Myocyte (in vitro differentiated cells): ENCODE data around the gene TNFAIP2. TPM values are rescaled to one million over a fixed set of nuclear protein-coding genes. Genes with fewer than 3 reads are reported as not detected.

Experiments
- DNase-seq: peaks from one replicate; pipeline ENCODE4 v3.0.0-alpha.2; 2012; ENCODE audit warnings: low read depth
- total RNA-seq: library from RNA; depleted of rRNA; stranded (reverse); fragments of >200 nt; gene quantifications from 2 replicates; pipeline ENCODE4 v1.2.3, GENCODE V29; 2014

The TNFAIP2 gene
- total RNA-seq, 1 donor from 2014 or later, result 76.6 TPM

DNA sequence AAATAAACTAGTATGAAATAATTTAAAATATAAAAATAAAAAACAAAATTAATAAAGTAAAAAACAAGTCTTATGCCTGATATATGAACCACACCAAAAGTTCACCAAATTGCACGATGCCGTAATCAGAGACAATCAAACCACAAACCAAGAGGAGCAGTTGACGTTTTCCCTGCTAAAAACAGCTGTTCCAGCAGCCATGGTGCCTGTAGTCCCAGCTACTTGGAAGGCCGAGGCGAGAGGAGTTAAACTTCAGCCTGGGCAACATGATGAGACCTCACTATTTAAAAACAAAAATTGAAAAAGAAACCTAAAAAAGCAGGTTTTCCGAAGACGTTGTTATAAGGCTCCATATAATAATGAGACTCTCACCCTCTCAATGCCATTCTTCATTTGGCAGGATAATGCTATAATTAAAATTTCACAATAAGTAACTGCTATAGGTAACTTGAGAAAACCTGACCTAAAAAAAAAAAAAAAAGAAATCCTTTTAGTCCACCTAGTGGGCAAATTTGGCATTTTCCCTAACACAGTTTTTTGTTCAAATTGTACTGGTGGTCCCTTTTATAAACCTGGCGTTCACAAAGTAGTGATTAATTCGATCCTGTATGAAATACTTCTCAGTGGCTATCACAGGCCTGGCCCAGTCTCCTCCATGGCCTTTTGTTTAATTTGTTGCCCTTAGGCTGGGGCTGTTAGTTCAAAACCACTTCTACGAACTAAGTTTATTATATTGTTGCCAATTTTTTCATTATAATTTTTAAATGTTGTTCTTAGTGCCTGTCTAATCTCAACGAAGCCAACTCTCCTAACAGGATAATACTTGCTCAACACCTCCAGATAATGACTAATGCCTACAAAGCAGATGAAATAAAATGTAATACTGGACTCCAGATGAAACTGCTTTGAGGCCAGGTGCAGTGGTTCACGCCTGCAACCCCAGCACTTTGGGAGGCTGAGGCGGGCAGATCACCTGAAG is 62.1 kb downstream of the TNFAIP2 start:
- peak; percentile 87 for DNase-seq

DNA sequence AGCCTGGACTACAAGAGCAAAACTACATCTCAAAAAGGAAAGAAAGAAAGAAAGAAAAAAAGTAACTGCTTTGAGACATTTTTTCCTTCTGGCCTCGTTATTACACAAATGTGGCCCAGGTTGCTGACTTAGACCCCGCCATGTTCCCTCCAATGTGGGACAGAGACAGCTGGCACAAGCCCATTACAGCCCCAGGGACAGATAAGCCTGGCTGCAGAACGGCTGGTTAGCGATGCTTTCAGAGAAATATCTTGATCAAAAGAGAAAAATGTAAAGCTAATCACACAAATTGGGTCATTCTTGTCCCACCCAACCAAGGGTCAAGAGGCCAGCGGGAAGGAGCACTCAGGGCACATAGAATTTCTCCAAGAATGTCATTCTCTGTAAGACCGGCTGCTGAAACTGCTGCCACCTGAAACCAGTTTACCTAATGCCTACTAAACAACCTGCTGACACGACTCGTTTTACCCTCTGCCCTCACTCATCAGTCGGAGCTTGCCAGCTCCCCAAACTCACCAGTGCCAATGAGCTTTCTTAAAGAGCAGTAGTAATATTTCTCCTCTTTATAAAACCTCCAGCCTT is 63.1 kb downstream of the TNFAIP2 start:
- no peak for DNase-seq

Other genes starting within 250 kb of the TNFAIP2 start
- 0.59 and 0.68 TPM in 2 replicates for gene AMN, start 200.8 kb upstream of the TNFAIP2 start, total RNA-seq
- 63.4 and 64.0 TPM in 2 replicates for gene CDC42BPB, start 65.9 kb upstream of the TNFAIP2 start, total RNA-seq
- 0.94 and 2.7 TPM in 2 replicates for gene LBHD2, start 39.3 kb upstream of the TNFAIP2 start, total RNA-seq
- 58.9 and 99.9 TPM in 2 replicates for gene EXOC3L4, start 28.7 kb upstream of the TNFAIP2 start, total RNA-seq
- 149 and 176 TPM in 2 replicates for gene EIF5, start 210.8 kb downstream of the TNFAIP2 start, total RNA-seq